Measurements from ENCODE around the gene SOX4.

Gene SOX4

GRCh38 chr6:21590346-21590745 lies 3.2 kb upstream of the SOX4 start:
- no peak overlapping the region for H3K27ac ChIP-seq
- in situ Hi-C loops (cut with HindIII; ENCODE audit: low pct_ligation_motif_present, low sequenced_read_pairs), result no loop called here
- TF ChIP-seq CTCF (IDR thresholded peaks at IDR 0.05; ENCODE audit: low read depth, low read length, missing control alignments), result peak; percentile 12
- H3K4me3 ChIP-seq (ENCODE audit: low read depth, low read length), result no peak overlapping the region
- no peaks in the 10 kb centered on the region for H3K27me3 ChIP-seq (replicated peaks)
- no peaks in the 10 kb centered on the region for H3K36me3 ChIP-seq (replicated peaks)
- no peak for DNase-seq

- in situ Hi-C loops (cut with HindIII; ENCODE audit: low pct_ligation_motif_present, low sequenced_read_pairs), result no loop called here
- Histone ChIP-seq H3K27ac (no peak overlapping the region), H3K36me3 (replicated peaks) (no peaks in the 10 kb centered on the region), H3K27me3 (replicated peaks) (no peaks in the 10 kb centered on the region), H3K4me3 (ENCODE audit: low read depth, low read length) (no peak overlapping the region)
- DNase-seq, result no peak
- TF ChIP-seq CTCF (IDR thresholded peaks at IDR 0.05; ENCODE audit: low read depth, low read length, missing control alignments), result no peak
These were observed 2.1 kb upstream of the SOX4 start for GRCh38 chr6:21591446-21591845.

GRCh38 chr6:21592953-21593352 lies 598 bp upstream of the SOX4 start:
- H3K4me3 ChIP-seq (ENCODE audit: low read depth, low read length), result peak overlapping the region; percentile 97
- no peak for DNase-seq
- no peak overlapping the region for H3K27ac ChIP-seq
- in situ Hi-C loops (cut with HindIII; ENCODE audit: low pct_ligation_motif_present, low sequenced_read_pairs), result no loop called here
- H3K36me3 ChIP-seq (replicated peaks), result no peaks in the 10 kb centered on the region
- no peaks in the 10 kb centered on the region for H3K27me3 ChIP-seq (replicated peaks)
- TF ChIP-seq CTCF (IDR thresholded peaks at IDR 0.05; ENCODE audit: low read depth, low read length, missing control alignments), result no peak

- no peak for TF ChIP-seq CTCF (IDR thresholded peaks at IDR 0.05; ENCODE audit: low read depth, low read length, missing control alignments)
- Histone ChIP-seq H3K27ac (peak overlapping the region; percentile 86), H3K4me3 (ENCODE audit: low read depth, low read length) (peak overlapping the region; percentile 97), H3K27me3 (replicated peaks) (no peaks in the 10 kb centered on the region), H3K36me3 (replicated peaks) (no peaks in the 10 kb centered on the region)
- peak; percentile 54 for DNase-seq
- in situ Hi-C loops (cut with HindIII; ENCODE audit: low pct_ligation_motif_present, low sequenced_read_pairs), result no loop called here
These were observed 420 bp downstream of the SOX4 start for GRCh38 chr6:21593927-21594415.

- Histone ChIP-seq H3K36me3 (replicated peaks) (no peaks in the 10 kb centered on the region), H3K27me3 (replicated peaks) (no peaks in the 10 kb centered on the region)
- DNase-seq, result peak; percentile 50
These were observed 1.1 kb downstream of the SOX4 start for GRCh38 chr6:21594416-21595281.

More at GRCh38 chr6:21594416-21595281, 1.1 kb downstream of the SOX4 start:
- peak overlapping the region; percentile 97 for H3K4me3 ChIP-seq (ENCODE audit: low read depth, low read length)
- in situ Hi-C loops (cut with HindIII; ENCODE audit: low pct_ligation_motif_present, low sequenced_read_pairs), result no loop called here
- no peak for TF ChIP-seq CTCF (IDR thresholded peaks at IDR 0.05; ENCODE audit: low read depth, low read length, missing control alignments)
- peak overlapping the region; percentile 86 for H3K27ac ChIP-seq
